ENCODE results near the gene MANSC4.

- TF ChIP-seq, protein P1, sequence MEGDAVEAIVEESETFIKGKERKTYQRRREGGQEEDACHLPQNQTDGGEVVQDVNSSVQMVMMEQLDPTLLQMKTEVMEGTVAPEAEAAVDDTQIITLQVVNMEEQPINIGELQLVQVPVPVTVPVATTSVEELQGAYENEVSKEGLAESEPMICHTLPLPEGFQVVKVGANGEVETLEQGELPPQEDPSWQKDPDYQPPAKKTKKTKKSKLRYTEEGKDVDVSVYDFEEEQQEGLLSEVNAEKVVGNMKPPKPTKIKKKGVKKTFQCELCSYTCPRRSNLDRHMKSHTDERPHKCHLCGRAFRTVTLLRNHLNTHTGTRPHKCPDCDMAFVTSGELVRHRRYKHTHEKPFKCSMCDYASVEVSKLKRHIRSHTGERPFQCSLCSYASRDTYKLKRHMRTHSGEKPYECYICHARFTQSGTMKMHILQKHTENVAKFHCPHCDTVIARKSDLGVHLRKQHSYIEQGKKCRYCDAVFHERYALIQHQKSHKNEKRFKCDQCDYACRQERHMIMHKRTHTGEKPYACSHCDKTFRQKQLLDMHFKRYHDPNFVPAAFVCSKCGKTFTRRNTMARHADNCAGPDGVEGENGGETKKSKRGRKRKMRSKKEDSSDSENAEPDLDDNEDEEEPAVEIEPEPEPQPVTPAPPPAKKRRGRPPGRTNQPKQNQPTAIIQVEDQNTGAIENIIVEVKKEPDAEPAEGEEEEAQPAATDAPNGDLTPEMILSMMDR (IDR thresholded peaks at IDR 0.05), result no peak
- TF ChIP-seq, protein P2, sequence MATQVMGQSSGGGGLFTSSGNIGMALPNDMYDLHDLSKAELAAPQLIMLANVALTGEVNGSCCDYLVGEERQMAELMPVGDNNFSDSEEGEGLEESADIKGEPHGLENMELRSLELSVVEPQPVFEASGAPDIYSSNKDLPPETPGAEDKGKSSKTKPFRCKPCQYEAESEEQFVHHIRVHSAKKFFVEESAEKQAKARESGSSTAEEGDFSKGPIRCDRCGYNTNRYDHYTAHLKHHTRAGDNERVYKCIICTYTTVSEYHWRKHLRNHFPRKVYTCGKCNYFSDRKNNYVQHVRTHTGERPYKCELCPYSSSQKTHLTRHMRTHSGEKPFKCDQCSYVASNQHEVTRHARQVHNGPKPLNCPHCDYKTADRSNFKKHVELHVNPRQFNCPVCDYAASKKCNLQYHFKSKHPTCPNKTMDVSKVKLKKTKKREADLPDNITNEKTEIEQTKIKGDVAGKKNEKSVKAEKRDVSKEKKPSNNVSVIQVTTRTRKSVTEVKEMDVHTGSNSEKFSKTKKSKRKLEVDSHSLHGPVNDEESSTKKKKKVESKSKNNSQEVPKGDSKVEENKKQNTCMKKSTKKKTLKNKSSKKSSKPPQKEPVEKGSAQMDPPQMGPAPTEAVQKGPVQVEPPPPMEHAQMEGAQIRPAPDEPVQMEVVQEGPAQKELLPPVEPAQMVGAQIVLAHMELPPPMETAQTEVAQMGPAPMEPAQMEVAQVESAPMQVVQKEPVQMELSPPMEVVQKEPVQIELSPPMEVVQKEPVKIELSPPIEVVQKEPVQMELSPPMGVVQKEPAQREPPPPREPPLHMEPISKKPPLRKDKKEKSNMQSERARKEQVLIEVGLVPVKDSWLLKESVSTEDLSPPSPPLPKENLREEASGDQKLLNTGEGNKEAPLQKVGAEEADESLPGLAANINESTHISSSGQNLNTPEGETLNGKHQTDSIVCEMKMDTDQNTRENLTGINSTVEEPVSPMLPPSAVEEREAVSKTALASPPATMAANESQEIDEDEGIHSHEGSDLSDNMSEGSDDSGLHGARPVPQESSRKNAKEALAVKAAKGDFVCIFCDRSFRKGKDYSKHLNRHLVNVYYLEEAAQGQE (IDR thresholded peaks at IDR 0.05; ENCODE audit: insufficient read depth in 1 of 2, low read depth in 2 of 2, low read length in 1 of 2), result no peak
- TF ChIP-seq POLR2AphosphoS5 (IDR thresholded peaks at IDR 0.05; ENCODE audit: low read depth, low read length), result no peak
- TF ChIP-seq TCF7L2 (IDR thresholded peaks at IDR 0.05; ENCODE audit: low read depth, low read length), result no peak
These were observed 2.4 kb upstream of the MANSC4 start for GRCh38 chr12:27782481-27782880.
